ENCODE results near the gene SORL1. TPM values are rescaled to one million over a fixed set of nuclear protein-coding genes. Genes with fewer than 3 reads are reported as not detected.
"Not testable (repeated sequence)": the region's sequence is repeated elsewhere in the genome, so short reads cannot be mapped to it uniquely, and the experiment has no call there.

SORL1 gene
- total RNA-seq, 2 experiments from 2014 or later, result 115 to 116 TPM

DNA sequence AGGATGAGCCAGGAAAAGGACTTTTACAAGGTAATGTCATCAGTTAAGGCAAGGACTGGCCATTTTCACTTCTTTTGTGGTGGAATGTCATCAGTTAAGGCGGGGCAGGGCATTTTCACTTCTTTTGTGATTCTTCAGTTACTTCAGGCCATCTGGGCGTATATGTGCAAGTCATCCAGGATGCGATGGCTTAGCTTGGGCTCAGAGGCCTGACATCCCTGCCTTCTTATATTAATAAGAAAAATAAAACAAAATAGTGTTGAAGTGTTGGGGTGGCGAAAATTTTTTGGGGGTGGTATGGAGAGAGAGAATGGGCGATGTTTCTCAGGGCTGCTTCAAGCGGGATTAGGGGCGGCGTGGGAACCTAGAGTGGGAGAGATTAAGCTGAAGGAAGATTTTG is 185.5 kb downstream of the SORL1 start:
- H3K27ac Mint-ChIP-seq; H3K9me3 Mint-ChIP-seq; CTCF ChIA-PET; H3K27me3 Mint-ChIP-seq; POLR2A ChIA-PET; H3K4me3 Mint-ChIP-seq; DNase-seq; H3K36me3 Mint-ChIP-seq (ENCODE audit: low read depth); H3K4me1 Mint-ChIP-seq: not testable (repeated sequence)

DNA sequence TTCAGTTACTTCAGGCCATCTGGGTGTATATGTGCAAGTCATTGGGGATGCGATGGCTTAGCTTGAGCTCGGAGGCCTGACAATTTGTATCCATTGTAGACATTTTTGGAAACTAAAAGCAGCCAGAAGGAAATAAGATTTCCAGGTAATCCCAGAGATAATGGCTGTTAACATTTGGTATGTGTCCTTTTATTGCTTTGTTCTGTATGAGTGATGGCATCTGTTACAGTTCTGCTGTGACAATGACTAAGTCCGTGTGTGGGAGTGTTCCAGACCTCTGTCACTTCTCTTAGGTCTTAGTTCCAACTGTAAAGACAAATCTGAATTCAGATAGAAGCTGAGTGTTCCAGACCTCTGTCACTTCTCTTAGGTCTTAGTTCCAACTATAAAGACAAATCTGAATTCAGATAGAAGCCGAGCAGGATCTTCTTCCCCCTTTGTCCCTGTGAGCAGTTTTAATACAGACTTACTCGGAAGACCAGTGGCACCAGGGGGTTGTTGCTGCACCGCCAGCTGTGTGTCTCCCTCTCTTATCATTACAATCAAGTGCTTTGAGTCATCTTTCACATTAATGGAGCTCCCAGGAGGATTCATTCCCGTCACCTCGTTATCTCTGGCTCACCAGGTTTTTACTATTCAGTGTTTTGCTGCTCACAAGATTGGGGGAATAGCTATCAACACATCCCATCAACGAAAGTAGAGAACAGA is 191.5 kb downstream of the SORL1 start:
- CTCF ChIA-PET, result interaction anchor here (1.5 kb wide), 1 partner anchor 11 kb away, joined by 11 read pairs; no protein-coding TSS in a partner anchor
- Mint-ChIP-seq H3K36me3 (ENCODE audit: low read depth) (no peaks in the 10 kb centered on the region), H3K27ac (no peak overlapping the region), H3K27me3 (no peaks in the 10 kb centered on the region), H3K4me3 (no peak overlapping the region), H3K9me3 (no peaks in the 10 kb centered on the region), H3K4me1 (no peaks in the 10 kb centered on the region)
- DNase-seq, result no peak
- POLR2A ChIA-PET, result no interaction called here

- ChIA-PET POLR2A (interaction anchor here (0.7 to 1.3 kb wide), 3 partner anchors 10 to 39 kb away, joined by 3 to 4 read pairs (median 3); no protein-coding TSS in a partner anchor), CTCF (interaction anchor here (0.6 to 1.5 kb wide), 2 partner anchors 11 to 457 kb away, joined by 5 to 11 read pairs; no protein-coding TSS in a partner anchor)
- Mint-ChIP-seq H3K36me3 (ENCODE audit: low read depth) (no peaks in the 10 kb centered on the region), H3K4me1 (no peaks in the 10 kb centered on the region), H3K9me3 (no peaks in the 10 kb centered on the region), H3K27me3 (no peaks in the 10 kb centered on the region), H3K27ac (no peak overlapping the region), H3K4me3 (no peak overlapping the region)
- DNase-seq, result no peak
These were observed 192.0 kb downstream of the SORL1 start for GRCh38 chr11:121644187-121644512.

GRCh38 chr11:121645001-121645400 is 192.9 kb downstream of the SORL1 start:
- Mint-ChIP-seq H3K27ac (no peak overlapping the region), H3K4me1 (peaks cover 6% of the 10 kb centered on the region), H3K9me3 (no peaks in the 10 kb centered on the region), H3K27me3 (no peaks in the 10 kb centered on the region), H3K4me3 (no peak overlapping the region), H3K36me3 (ENCODE audit: low read depth) (no peaks in the 10 kb centered on the region)
- POLR2A ChIA-PET, result interaction anchor here (0.9 to 1.3 kb wide), 2 partner anchors 10 to 12 kb away, joined by 3 to 4 read pairs; no protein-coding TSS in a partner anchor
- DNase-seq, result no peak
- CTCF ChIA-PET, result interaction anchor here (1.0 to 1.6 kb wide), 3 partner anchors 10 to 797 kb away, joined by 3 to 6 read pairs (median 3); no protein-coding TSS in a partner anchor

- POLR2A ChIA-PET, result interaction anchor here (1.3 kb wide), 1 partner anchor 9 kb away, joined by 4 read pairs; no protein-coding TSS in a partner anchor
- no peak for DNase-seq
- H3K9me3 Mint-ChIP-seq, result no peaks in the 10 kb centered on the region
- no peak overlapping the region for H3K4me3 Mint-ChIP-seq
- CTCF ChIA-PET, result interaction anchor here (1.0 to 1.6 kb wide), 3 partner anchors 9 to 796 kb away, joined by 3 to 6 read pairs (median 3); no protein-coding TSS in a partner anchor
- H3K4me1 Mint-ChIP-seq, result peaks cover 11% of the 10 kb centered on the region
- H3K36me3 Mint-ChIP-seq (ENCODE audit: low read depth), result no peaks in the 10 kb centered on the region
- H3K27me3 Mint-ChIP-seq, result no peaks in the 10 kb centered on the region
- H3K27ac Mint-ChIP-seq, result no peak overlapping the region
These were observed 193.5 kb downstream of the SORL1 start for GRCh38 chr11:121645596-121645995.

DNA sequence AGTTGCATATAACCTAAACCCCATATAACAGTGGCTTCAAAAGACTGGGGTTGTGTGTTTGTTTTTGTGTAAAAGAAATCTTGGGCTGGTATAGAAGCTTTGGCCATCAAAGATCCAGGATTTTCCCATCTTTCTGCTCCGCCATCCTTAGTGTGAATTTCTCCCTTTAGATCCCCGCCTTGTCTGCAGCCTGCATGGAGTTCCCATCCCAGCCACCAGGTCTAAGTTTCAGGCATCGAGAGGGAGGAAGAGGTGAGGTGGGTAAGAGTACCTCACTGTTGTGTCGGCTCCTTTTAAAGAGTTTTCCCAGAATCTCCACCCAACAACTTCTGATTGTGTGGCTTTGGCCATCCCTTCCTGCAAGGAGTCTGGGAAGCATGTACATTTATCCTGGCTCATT is 196.2 kb downstream of the SORL1 start:
- Mint-ChIP-seq H3K4me1 (peaks cover 24% of the 10 kb centered on the region), H3K36me3 (ENCODE audit: low read depth) (no peaks in the 10 kb centered on the region), H3K4me3 (no peak overlapping the region), H3K27me3 (peaks cover 1% of the 10 kb centered on the region), H3K9me3 (no peaks in the 10 kb centered on the region), H3K27ac (no peak overlapping the region)
- POLR2A ChIA-PET, result no interaction called here
- CTCF ChIA-PET, result no interaction called here
- no peak for DNase-seq

DNA sequence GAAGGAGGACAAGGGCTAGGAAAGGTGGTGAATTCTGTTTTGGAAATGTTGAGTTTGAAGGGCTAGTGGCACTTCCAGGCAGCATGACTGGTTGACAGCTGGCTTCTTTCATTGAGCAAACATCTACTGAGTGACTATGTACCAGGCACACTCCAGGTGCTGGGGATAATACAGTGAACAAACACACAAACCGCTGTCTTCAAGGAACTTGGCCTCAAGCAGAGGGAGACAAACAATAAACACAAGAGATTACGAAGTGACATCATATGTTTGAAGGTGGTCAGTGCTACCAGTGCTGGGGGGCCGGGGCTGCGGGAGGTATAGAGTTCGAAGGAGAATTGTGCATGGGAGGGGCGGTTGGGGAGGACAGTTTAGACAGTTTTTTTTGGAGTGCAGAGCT is 197.7 kb downstream of the SORL1 start:
- peak overlapping the region; percentile 42 for H3K27ac Mint-ChIP-seq
- peaks cover 25% of the 10 kb centered on the region for H3K4me1 Mint-ChIP-seq
- DNase-seq, result no peak
- H3K4me3 Mint-ChIP-seq, result peak overlapping the region; percentile 36
- CTCF ChIA-PET, result interaction anchor here (1.0 kb wide), 1 partner anchor 358 kb away, joined by 3 read pairs; the partner anchor contains the start of gene SC5D
- no peaks in the 10 kb centered on the region for H3K36me3 Mint-ChIP-seq (ENCODE audit: low read depth)
- peaks cover 14% of the 10 kb centered on the region for H3K27me3 Mint-ChIP-seq
- H3K9me3 Mint-ChIP-seq, result no peaks in the 10 kb centered on the region
- POLR2A ChIA-PET, result no interaction called here

GRCh38 chr11:121650351-121651256 is 198.5 kb downstream of the SORL1 start:
- peak overlapping the region; percentile 59 for H3K4me3 Mint-ChIP-seq
- H3K9me3 Mint-ChIP-seq, result no peaks in the 10 kb centered on the region
- no peaks in the 10 kb centered on the region for H3K36me3 Mint-ChIP-seq (ENCODE audit: low read depth)
- DNase-seq, result peak; percentile 42
- peak overlapping the region; percentile 67 for H3K27ac Mint-ChIP-seq
- ChIA-PET CTCF (interaction anchor here (1.0 kb wide), 1 partner anchor 358 kb away, joined by 3 read pairs; the partner anchor contains the start of gene SC5D), POLR2A (no interaction called here)
- H3K27me3 Mint-ChIP-seq, result peaks cover 20% of the 10 kb centered on the region
- H3K4me1 Mint-ChIP-seq, result peaks cover 32% of the 10 kb centered on the region

- ChIA-PET CTCF (no interaction called here), POLR2A (no interaction called here)
- peaks cover 37% of the 10 kb centered on the region for H3K4me1 Mint-ChIP-seq
- H3K27ac Mint-ChIP-seq, result peak overlapping the region; percentile 8
- no peak for DNase-seq
- no peaks in the 10 kb centered on the region for H3K36me3 Mint-ChIP-seq (ENCODE audit: low read depth)
- H3K4me3 Mint-ChIP-seq, result no peak overlapping the region
- no peaks in the 10 kb centered on the region for H3K9me3 Mint-ChIP-seq
- H3K27me3 Mint-ChIP-seq, result peaks cover 21% of the 10 kb centered on the region
These were observed 199.1 kb downstream of the SORL1 start for GRCh38 chr11:121651257-121651605.

DNA sequence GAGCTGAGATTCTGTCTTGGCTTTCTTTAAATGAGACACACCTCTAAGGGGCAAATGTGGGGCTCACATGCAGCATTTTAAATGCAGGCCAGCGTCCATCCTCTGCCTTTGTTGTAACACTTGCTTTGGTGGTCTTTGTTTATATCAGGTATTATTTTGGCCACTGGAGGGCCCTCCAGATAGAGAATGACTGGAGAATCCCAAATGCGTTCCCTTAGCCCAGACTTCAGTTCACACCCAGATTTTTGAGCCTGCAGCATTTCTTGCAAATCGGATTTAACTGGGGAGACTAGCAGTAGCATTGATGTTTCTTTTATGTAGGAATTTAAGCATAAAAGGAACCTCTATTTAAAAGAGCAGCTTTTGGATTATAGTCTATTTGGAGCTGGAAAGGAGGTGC is 200.9 kb downstream of the SORL1 start:
- H3K27me3 Mint-ChIP-seq, result peaks cover 21% of the 10 kb centered on the region
- ChIA-PET CTCF (no interaction called here), POLR2A (no interaction called here)
- no peak overlapping the region for H3K27ac Mint-ChIP-seq
- H3K4me1 Mint-ChIP-seq, result peaks cover 38% of the 10 kb centered on the region
- DNase-seq, result no peak
- no peaks in the 10 kb centered on the region for H3K9me3 Mint-ChIP-seq
- H3K4me3 Mint-ChIP-seq, result no peak overlapping the region
- H3K36me3 Mint-ChIP-seq (ENCODE audit: low read depth), result no peaks in the 10 kb centered on the region

GRCh38 chr11:121654259-121654842 is 202.2 kb downstream of the SORL1 start:
- POLR2A ChIA-PET, result interaction anchor here (1.3 kb wide), 1 partner anchor 10 kb away, joined by 4 read pairs; no protein-coding TSS in a partner anchor

GRCh38 chr11:121654843-121655536 is 202.9 kb downstream of the SORL1 start:
- H3K27ac Mint-ChIP-seq, result no peak overlapping the region
- peaks cover 33% of the 10 kb centered on the region for H3K4me1 Mint-ChIP-seq
- DNase-seq, result no peak
- peak overlapping the region; percentile 57 for H3K4me3 Mint-ChIP-seq
- H3K36me3 Mint-ChIP-seq (ENCODE audit: low read depth), result no peaks in the 10 kb centered on the region
- no peaks in the 10 kb centered on the region for H3K9me3 Mint-ChIP-seq
- ChIA-PET CTCF (interaction anchor here (0.6 to 2.7 kb wide), 14 partner anchors 8 to 850 kb away, joined by 3 to 11 read pairs (median 4); no protein-coding TSS in a partner anchor), POLR2A (interaction anchor here (1.3 kb wide), 1 partner anchor 10 kb away, joined by 4 read pairs; no protein-coding TSS in a partner anchor)
- peaks cover 21% of the 10 kb centered on the region for H3K27me3 Mint-ChIP-seq

More at GRCh38 chr11:121654259-121654842, 202.2 kb downstream of the SORL1 start:
- Mint-ChIP-seq H3K9me3 (no peaks in the 10 kb centered on the region), H3K27me3 (peaks cover 21% of the 10 kb centered on the region), H3K4me1 (peaks cover 38% of the 10 kb centered on the region), H3K4me3 (no peak overlapping the region), H3K27ac (no peak overlapping the region), H3K36me3 (ENCODE audit: low read depth) (no peaks in the 10 kb centered on the region)
- DNase-seq, result no peak
- CTCF ChIA-PET, result interaction anchor here (0.6 to 2.7 kb wide), 12 partner anchors 9 to 851 kb away, joined by 3 to 11 read pairs (median 5); no protein-coding TSS in a partner anchor

Measured in activated CD4-positive, alpha-beta memory T cell treated with anti-CD3 and anti-CD28 coated beads, Interleukin-2, amount 10 ng/mL, durations not matched to agents 7 days and 5 days (primary cell).